ENCODE data around the gene BAIAP3. TPM values are rescaled to one million over a fixed set of nuclear protein-coding genes. Genes with fewer than 3 reads are reported as not detected.

The BAIAP3 gene
- total RNA-seq, 1 experiment from 2014 or later = 6.8 TPM

DNA sequence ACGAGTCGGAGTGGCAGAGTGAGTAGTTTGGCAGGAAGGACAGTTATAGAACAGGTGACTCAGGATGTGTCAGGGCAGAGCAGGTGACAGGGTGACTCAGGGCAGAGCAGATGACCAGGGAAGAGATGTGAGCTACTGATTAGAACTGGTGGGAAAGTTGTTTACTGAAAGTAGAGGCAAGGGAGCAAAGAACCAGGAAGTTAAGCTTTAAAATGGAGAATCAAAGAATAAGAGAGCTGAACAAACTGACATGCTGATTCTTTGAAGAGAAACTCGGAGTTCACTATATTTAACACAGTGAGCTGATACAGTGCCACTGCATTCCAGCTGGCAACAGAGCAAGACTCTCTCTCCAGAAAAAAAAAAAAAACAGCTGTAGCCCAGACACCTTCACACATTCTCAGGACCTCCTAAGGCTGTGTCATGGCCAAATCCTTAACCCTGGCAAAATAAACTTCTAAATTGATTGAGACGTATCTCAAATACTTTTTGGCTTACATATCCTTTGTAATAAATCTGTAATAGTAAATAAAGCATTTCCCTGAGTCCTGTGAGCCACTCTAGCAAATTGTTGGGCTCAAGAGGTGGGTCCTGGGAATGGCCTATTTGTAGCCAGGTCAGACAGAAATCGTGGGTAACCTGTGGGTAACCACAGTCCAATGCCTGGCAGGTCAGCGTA, 36.3 kb upstream of the BAIAP3 start:
- Histone ChIP-seq H4K20me1 (ENCODE audit: control insufficient read depth, insufficient read depth, insufficient read length) (no peaks in the 10 kb centered on the region), H2BK20ac (ENCODE audit: low read depth, low read length, poor library complexity, severe bottlenecking) (no peak overlapping the region), H3K9ac (ENCODE audit: extremely low read depth, insufficient read length, low read length) (no peak overlapping the region), H3K18ac (ENCODE audit: insufficient read length, low read depth, low read length) (no peak overlapping the region), H2BK15ac (ENCODE audit: low read depth, low read length) (no peak overlapping the region), H3K14ac (ENCODE audit: insufficient read depth, low read length) (no peak overlapping the region), H3K4ac (ENCODE audit: low read depth, low read length) (no peak overlapping the region), H3K4me2 (ENCODE audit: insufficient read depth, insufficient read length, low read length) (no peak overlapping the region), H3K27ac (ENCODE audit: insufficient read length, low read depth, low read length) (no peak overlapping the region), H3K23me2 (ENCODE audit: insufficient read length, low read depth, low read length, poor library complexity, severe bottlenecking) (no peaks in the 10 kb centered on the region), H2BK12ac (ENCODE audit: insufficient read length, low read depth, low read length) (no peak overlapping the region), H2BK5ac (ENCODE audit: insufficient read length, low read length) (no peak overlapping the region), H3K27me3 (ENCODE audit: insufficient read depth, low read length) (no peaks in the 10 kb centered on the region), H2AK5ac (ENCODE audit: insufficient read length, low read length) (no peak overlapping the region), H2BK120ac (ENCODE audit: low read depth, low read length, poor library complexity, severe bottlenecking) (no peak overlapping the region), H3K79me2 (ENCODE audit: insufficient read depth, low read length) (no peaks in the 10 kb centered on the region), H2AFZ (ENCODE audit: low read length) (no peak overlapping the region), H3K23ac (ENCODE audit: insufficient read length, low read depth, low read length) (no peak overlapping the region), H3K9me3 (ENCODE audit: control insufficient read depth, low read depth, low read length) (no peaks in the 10 kb centered on the region), H4K8ac (replicated peaks; ENCODE audit: insufficient read length, low read depth, low read length) (no peak overlapping the region), H3K4me1 (ENCODE audit: insufficient read depth, low read length) (peaks cover 2% of the 10 kb centered on the region; the same call in 1 of the 2 replicates), H4K5ac (ENCODE audit: insufficient read length, low read depth, low read length) (no peak overlapping the region), H3K56ac (ENCODE audit: insufficient read length, low read depth, low read length) (no peak overlapping the region), H3T11ph (ENCODE audit: low read length) (no peak overlapping the region), H4K91ac (ENCODE audit: insufficient read length, low read depth, low read length) (no peak overlapping the region), H3K79me1 (ENCODE audit: insufficient read depth, low read depth, low read length, poor library complexity, severe bottlenecking) (no peaks in the 10 kb centered on the region)
- no peak for DNase-seq
- TF ChIP-seq, protein P1, sequence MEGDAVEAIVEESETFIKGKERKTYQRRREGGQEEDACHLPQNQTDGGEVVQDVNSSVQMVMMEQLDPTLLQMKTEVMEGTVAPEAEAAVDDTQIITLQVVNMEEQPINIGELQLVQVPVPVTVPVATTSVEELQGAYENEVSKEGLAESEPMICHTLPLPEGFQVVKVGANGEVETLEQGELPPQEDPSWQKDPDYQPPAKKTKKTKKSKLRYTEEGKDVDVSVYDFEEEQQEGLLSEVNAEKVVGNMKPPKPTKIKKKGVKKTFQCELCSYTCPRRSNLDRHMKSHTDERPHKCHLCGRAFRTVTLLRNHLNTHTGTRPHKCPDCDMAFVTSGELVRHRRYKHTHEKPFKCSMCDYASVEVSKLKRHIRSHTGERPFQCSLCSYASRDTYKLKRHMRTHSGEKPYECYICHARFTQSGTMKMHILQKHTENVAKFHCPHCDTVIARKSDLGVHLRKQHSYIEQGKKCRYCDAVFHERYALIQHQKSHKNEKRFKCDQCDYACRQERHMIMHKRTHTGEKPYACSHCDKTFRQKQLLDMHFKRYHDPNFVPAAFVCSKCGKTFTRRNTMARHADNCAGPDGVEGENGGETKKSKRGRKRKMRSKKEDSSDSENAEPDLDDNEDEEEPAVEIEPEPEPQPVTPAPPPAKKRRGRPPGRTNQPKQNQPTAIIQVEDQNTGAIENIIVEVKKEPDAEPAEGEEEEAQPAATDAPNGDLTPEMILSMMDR (conservative IDR thresholded peaks at IDR 0.05) = no peak
- Mint-ChIP-seq H3K9me3 (peaks cover 0 to 4% of the 10 kb centered on the region in 2 experiments; a peak in 1 of 5 replicates), H3K27me3 (ENCODE audit: low read depth) (peaks cover 44% of the 10 kb centered on the region), H3K27ac (no peak overlapping the region), H3K4me1 (peaks cover 24 to 33% of the 10 kb centered on the region in 2 experiments), H3K4me3 (no peak overlapping the region), H3K36me3 (ENCODE audit: insufficient read depth in 1 of 3, low read depth in 3 of 3) (no peaks in the 10 kb centered on the region; a peak in 2 of 7 replicates)
- no CpG with 5 or more reads among the region's 6 CpGs for WGBS (ENCODE audit: extremely low coverage, insufficient read length, low lambda C conversion rate)

Measured in H9 (cell line).